RWPE1 (cell line): Measurements from ENCODE around the gene GCLC.
"Not testable (repeated sequence)": the region's sequence is repeated elsewhere in the genome, so short reads cannot be mapped to it uniquely, and the experiment has no call there.

ENCODE experiments used
- CTCF ChIA-PET: fragments of 350-600 bp; sonication (Branson Sonifier 250); formaldehyde crosslinking; extraction: SDS; loops from one replicate; lab custom pipeline; 2021; lab: Yijun Ruan, JAX
- POLR2A ChIA-PET: fragments of 400-600 bp; formaldehyde crosslinking; extraction: SDS; loops from one replicate; lab custom pipeline; 2020; ENCODE audit warnings: antibody characterized with exemption; ENCODE audit not compliant: low non-redundant PET; lab: Yijun Ruan, JAX
- DNase-seq: peaks from one replicate; pipeline ENCODE4 v3.0.0; 2012; ENCODE audit warnings: low spot score
- H3K27ac ChIP-seq: fragments of 450-650 bp; 2 replicates; pipeline ENCODE4 v1.5.1; 2017
- TF ChIP-seq, protein P1 (sequence below): fragments of 450-650 bp; conservative IDR thresholded peaks from 2 replicates; pipeline ENCODE4 v1.5.1; 2017; ENCODE audit warnings: low read depth, mild to moderate bottlenecking

GCLC gene

GRCh38 chr6:53483423-53484353 is 61.2 kb downstream of the GCLC start:
- ChIA-PET CTCF (interaction anchor here (0.5 to 2.0 kb wide), 18 partner anchors 9 to 1390 kb away, joined by 3 to 16 read pairs (median 4); no protein-coding TSS in a partner anchor), POLR2A (no interaction called here)
- TF ChIP-seq, protein P1, sequence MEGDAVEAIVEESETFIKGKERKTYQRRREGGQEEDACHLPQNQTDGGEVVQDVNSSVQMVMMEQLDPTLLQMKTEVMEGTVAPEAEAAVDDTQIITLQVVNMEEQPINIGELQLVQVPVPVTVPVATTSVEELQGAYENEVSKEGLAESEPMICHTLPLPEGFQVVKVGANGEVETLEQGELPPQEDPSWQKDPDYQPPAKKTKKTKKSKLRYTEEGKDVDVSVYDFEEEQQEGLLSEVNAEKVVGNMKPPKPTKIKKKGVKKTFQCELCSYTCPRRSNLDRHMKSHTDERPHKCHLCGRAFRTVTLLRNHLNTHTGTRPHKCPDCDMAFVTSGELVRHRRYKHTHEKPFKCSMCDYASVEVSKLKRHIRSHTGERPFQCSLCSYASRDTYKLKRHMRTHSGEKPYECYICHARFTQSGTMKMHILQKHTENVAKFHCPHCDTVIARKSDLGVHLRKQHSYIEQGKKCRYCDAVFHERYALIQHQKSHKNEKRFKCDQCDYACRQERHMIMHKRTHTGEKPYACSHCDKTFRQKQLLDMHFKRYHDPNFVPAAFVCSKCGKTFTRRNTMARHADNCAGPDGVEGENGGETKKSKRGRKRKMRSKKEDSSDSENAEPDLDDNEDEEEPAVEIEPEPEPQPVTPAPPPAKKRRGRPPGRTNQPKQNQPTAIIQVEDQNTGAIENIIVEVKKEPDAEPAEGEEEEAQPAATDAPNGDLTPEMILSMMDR: no peak
- H3K27ac ChIP-seq: no peak overlapping the region
- no peak for DNase-seq

- DNase-seq: no peak
- CTCF ChIA-PET: no interaction called here
- TF ChIP-seq, protein P1: no peak
- H3K27ac ChIP-seq: no peak overlapping the region
- POLR2A ChIA-PET: no interaction called here
These were observed 63.6 kb downstream of the GCLC start for GRCh38 chr6:53481323-53481722.

GRCh38 chr6:53480774-53481173 is 64.1 kb downstream of the GCLC start:
- DNase-seq, POLR2A ChIA-PET, H3K27ac ChIP-seq: not testable (repeated sequence)
- CTCF ChIA-PET: interaction anchor here (0.6 kb wide), 1 partner anchor 133 kb away, joined by 3 read pairs; no protein-coding TSS in a partner anchor

DNA sequence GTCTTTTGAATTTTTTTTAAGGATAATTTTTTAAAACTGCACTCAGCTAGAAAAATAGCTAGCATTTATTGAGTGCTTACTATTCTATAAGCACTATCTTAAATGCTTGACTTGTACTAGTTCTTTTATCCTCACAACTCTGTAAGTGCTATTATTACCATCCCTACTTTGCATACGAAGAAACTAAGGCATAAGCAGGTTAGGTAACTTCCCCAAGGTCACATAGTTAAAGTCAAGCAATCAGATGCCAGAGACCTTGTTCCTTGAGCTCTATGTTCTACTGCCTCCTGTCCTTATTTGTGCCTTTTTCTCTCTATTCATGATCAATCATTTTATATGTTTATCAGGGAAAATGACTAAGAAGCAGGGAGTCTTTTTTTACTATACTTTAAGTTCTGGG is 65.0 kb downstream of the GCLC start:
- H3K27ac ChIP-seq: no peak overlapping the region
- POLR2A ChIA-PET: no interaction called here
- CTCF ChIA-PET: interaction anchor here (0.6 kb wide), 1 partner anchor 246 kb away, joined by 3 read pairs; no protein-coding TSS in a partner anchor
- TF ChIP-seq, protein P1: no peak
- no peak for DNase-seq

- TF ChIP-seq, protein P1: no peak
- no peak overlapping the region for H3K27ac ChIP-seq
- POLR2A ChIA-PET: no interaction called here
- no peak for DNase-seq
- CTCF ChIA-PET: interaction anchor here (0.7 kb wide), 1 partner anchor 242 kb away, joined by 5 read pairs; no protein-coding TSS in a partner anchor
These were observed 67.9 kb downstream of the GCLC start for GRCh38 chr6:53476964-53477363.

DNA sequence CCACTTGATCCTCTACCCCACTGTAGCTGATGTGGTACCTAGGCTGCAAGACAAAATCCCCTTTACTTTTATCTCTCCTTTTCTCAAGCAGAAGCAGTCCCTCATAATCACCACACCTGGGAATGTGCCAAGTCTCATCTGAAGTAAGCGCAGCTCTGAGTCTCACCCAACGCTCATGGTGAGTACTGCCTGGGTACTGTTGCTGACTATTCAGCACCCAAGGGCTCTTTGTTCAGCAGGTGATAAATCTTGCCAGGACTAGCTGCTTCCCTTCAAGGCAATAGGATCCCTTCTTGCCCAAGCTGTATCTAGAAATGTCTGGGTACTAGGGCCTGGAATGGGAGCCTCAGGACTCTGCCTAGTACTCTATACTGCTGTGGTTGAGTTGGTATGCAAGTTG is 70.9 kb downstream of the GCLC start:
- TF ChIP-seq, protein P1: no peak
- ChIA-PET POLR2A (no interaction called here), CTCF (interaction anchor here (1.1 kb wide), 1 partner anchor 310 kb away, joined by 4 read pairs; no protein-coding TSS in a partner anchor)
- DNase-seq: no peak
- H3K27ac ChIP-seq: no peak overlapping the region

DNA sequence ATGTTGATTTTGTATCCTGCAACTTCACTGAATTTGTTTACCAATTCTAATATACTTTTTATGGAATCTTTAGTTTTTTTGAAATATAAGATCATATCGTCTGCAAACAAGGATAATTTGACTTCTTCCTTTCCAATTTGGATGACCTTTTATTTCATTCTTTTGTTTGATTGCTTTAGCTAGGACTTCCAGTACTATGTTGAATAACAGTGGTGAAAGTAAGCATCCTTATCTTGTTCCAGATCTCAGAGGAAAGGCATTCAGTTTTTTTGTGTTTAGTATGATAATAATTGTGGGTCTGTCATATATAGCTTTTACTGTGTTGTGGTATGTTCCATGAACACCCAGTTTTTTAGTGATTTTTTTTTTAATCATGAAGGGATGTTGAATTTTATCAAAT is 75.7 kb downstream of the GCLC start:
- ChIA-PET CTCF (no interaction called here), POLR2A (no interaction called here)
- TF ChIP-seq, protein P1: no peak
- no peak for DNase-seq
- H3K27ac ChIP-seq: no peak overlapping the region
